ENCODE measurements around the gene DUSP9.

- TF ChIP-seq CTCF (IDR thresholded peaks at IDR 0.05; ENCODE audit: insufficient read depth, low read depth, low read length) (no peak), EZH2 (IDR thresholded peaks at IDR 0.05; ENCODE audit: insufficient read depth, low read length) (no peak)
Measured at GRCh38 chrX:153624196-153625091, 22.6 kb upstream of the DUSP9 start.

Measured in astrocyte (in vitro differentiated cells and primary cell).